Myocyte (in vitro differentiated cells): ENCODE measurements around the gene KMT2B. TPM values are rescaled to one million over a fixed set of nuclear protein-coding genes. Genes with fewer than 3 reads are reported as not detected.
"Not testable (repeated sequence)": the region's sequence is repeated elsewhere in the genome, so short reads cannot be mapped to it uniquely, and the experiment has no call there.

ENCODE experiments used
- DNase-seq: peaks from one replicate; pipeline ENCODE4 v3.0.0-alpha.2; 2012; ENCODE audit warnings: low read depth
- polyA plus RNA-seq: library from polyadenylated mRNA; unstranded; fragments of >200 nt; gene quantifications from one replicate; pipeline ENCODE4 v1.2.1, GENCODE V29; 2012; ENCODE audit warnings: missing spikeins
- total RNA-seq: library from RNA; depleted of rRNA; stranded (reverse); fragments of >200 nt; gene quantifications from 2 replicates; pipeline ENCODE4 v1.2.3, GENCODE V29; 2014

The KMT2B gene, protein sequence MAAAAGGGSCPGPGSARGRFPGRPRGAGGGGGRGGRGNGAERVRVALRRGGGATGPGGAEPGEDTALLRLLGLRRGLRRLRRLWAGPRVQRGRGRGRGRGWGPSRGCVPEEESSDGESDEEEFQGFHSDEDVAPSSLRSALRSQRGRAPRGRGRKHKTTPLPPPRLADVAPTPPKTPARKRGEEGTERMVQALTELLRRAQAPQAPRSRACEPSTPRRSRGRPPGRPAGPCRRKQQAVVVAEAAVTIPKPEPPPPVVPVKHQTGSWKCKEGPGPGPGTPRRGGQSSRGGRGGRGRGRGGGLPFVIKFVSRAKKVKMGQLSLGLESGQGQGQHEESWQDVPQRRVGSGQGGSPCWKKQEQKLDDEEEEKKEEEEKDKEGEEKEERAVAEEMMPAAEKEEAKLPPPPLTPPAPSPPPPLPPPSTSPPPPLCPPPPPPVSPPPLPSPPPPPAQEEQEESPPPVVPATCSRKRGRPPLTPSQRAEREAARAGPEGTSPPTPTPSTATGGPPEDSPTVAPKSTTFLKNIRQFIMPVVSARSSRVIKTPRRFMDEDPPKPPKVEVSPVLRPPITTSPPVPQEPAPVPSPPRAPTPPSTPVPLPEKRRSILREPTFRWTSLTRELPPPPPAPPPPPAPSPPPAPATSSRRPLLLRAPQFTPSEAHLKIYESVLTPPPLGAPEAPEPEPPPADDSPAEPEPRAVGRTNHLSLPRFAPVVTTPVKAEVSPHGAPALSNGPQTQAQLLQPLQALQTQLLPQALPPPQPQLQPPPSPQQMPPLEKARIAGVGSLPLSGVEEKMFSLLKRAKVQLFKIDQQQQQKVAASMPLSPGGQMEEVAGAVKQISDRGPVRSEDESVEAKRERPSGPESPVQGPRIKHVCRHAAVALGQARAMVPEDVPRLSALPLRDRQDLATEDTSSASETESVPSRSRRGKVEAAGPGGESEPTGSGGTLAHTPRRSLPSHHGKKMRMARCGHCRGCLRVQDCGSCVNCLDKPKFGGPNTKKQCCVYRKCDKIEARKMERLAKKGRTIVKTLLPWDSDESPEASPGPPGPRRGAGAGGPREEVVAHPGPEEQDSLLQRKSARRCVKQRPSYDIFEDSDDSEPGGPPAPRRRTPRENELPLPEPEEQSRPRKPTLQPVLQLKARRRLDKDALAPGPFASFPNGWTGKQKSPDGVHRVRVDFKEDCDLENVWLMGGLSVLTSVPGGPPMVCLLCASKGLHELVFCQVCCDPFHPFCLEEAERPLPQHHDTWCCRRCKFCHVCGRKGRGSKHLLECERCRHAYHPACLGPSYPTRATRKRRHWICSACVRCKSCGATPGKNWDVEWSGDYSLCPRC (N-terminal part only)
- 11.1 and 11.2 TPM in 2 replicates for total RNA-seq
- polyA plus RNA-seq, result 18.3 TPM

DNA sequence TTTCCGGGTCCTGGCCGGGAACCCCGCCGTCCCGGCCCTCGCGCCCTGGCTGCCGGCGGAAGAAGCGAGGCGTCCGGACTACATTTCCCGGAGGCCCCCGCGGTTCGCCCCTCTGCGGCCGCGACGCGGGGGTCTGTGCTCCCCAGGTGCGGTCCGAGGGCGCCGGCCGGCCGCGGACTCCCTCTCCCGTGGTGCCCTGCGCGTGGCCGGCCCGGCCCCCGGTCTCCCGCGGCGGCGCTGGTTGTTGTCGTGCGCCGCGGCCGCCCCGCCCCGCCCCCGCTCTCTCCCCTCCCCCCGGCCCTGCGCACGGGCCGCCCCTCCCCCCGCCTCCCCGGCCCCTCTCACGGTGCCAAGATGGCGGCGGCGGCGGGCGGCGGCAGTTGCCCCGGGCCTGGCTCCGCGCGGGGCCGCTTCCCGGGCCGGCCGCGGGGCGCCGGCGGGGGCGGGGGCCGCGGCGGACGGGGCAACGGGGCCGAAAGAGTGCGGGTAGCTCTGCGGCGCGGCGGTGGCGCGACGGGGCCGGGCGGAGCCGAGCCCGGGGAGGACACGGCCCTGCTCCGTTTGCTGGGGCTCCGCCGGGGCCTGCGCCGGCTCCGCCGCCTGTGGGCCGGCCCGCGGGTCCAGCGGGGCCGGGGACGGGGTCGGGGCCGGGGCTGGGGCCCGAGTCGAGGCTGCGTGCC lies at the start of gene KMT2B:
KMT2B (plus strand) TSS at position 339 of the 680 bp plus-strand sequence; CDS start at position 355, 16 bp downstream.
- peak; percentile 96 for DNase-seq

DNA sequence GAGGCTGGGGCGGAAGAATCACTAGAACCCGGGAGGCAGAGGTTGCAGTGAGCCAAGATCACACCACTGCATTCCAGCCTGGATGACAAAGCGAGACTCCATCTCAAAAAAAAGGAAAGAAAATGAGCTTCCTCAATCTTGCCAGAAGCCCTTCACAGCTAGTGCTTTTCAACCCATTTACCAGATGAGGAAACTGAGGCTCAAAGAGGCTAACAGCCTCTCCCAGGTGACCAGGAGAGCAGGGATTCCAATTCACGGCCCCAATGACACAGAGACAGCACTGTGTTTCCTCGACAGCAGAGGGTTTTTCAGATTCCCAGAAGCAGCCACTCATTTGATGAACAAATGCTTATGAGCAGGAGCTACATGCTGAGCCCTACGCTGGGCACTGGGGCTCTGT lies 48.2 kb upstream of the KMT2B start:
- DNase-seq, result no peak

DNA sequence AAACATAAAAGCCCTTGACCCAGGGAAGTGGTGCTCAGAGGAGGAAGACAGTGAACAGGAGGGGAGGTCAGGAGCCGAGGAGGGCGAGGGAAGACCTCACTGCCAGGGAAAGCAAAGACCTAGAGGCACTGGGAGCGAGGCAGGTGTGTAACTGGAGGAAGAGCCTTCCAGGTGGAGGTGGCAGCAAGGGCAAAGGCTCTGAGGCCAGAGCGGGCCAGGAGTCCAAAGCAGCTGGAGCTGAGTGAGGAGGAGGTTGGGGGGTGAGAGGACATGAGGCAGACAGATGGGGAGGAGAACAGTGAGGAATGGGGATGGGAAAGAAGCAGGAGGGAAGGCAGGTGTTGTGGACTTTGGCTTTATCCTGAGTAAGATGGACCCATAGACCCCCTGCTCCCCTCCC lies 47.8 kb upstream of the KMT2B start:
- no peak for DNase-seq

DNA sequence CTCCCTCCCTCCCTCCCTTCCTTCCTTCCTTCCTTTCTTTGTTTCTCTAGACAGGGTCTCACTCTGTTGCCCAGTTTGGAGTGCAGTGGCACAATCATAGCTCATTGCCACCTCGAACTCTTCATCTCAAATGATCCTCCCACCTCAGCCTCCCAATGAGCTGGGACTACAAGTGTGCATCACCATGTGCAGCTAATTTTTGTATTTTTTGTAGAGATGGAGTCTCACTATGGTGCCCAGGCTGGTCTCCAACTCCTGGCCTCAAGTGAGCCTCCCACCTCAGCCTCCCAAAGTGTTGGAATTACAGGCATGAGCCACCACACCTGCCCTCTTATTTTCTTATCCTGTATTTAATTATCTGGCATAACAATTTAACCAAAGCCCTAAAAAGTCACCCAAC lies 47.1 kb upstream of the KMT2B start:
- DNase-seq, result no peak

DNA sequence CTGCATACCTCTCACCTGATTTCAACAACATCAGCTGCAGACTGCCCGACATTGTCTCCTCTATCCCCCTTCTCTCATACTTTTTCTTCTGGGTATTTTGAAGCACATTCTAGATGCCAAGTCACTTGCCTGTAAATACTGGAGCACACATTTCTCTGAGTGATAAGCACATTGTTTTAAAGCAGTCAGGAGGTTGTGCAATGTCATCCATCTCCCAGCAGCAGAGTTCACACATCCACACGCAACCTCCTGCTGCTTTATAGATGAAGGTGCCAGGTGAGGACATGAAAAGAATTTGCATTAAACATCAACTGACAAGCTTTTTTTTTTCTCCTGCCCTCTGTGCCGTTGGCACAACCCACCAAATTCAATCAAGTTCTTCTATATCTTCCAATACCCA lies 46.0 kb upstream of the KMT2B start:
- no peak for DNase-seq

DNA sequence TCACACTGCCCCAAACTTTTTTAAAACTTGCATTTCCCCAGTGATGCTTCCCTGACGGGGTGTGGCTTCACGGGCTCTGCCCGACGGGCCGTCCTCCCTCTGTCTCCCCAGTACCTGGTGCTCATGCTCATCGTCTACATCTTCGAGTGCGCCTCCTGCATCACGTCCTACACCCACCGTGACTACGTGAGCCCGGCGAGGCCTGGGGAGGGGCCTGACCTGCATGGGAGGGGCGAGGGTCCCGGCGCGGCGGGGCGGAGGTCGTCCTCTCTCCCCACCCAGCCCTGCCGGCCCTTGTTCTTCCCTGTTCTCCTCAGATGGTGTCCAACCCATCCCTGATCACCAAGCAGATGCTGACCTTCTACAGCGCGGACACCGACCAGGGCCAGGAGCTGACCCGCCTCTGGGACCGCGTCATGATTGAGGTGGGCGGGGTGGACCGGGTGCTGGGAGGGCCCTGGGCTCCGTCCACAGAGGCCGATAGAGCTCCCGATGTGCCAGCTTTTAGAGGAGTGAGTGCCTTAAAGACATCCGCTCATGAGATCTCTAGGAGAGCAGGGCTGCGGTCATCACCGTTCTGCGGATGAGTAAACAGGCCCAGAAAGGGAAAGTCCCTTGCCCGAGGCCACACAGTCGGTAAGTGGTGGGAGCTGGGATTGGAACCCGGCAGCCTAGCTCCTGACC lies 44.5 kb upstream of the KMT2B start:
- peak; percentile 41 for DNase-seq

DNA sequence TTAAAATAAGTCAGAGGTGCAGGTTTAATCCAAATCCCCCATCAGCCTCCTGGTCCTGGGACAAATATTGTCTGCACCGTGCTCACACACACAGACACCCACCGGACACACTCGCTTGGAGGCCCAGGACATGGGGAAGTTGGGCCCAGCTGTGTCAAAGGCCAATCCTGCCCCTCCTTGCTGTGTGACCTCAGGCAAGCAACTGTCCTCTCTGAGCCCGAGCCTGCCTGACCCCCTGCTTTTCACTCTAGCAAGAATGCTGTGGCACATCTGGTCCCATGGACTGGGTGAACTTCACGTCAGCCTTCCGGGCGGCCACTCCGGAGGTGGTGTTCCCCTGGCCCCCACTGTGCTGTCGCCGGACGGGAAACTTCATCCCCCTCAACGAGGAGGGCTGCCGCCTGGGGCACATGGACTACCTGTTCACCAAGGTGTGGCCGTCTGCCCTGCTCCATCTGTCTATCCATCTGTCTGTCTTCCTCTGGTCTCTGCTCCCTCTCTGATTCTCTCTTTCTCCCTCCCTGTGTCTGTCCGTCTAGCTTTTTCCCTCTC lies 42.1 kb upstream of the KMT2B start:
- no peak for DNase-seq

DNA sequence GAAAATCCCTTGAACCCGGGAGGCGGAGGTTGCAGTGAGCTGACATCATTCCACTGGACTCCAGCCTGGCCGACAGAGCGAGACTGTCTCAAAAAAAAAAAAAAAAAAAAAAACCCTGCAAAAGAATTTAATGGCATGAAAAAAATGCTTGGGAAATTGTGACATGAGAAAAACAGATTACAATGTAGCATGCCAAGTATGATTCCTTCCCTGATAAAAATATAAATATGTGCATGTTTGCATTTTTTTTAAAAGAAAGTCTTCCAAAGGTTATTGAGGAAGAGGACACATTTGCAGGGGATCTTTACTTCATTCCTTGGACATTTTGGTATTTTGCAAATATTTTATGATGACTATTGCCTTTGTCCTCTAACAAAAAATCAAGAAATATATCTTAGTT lies 28.0 kb upstream of the KMT2B start:
- no peak for DNase-seq

DNA sequence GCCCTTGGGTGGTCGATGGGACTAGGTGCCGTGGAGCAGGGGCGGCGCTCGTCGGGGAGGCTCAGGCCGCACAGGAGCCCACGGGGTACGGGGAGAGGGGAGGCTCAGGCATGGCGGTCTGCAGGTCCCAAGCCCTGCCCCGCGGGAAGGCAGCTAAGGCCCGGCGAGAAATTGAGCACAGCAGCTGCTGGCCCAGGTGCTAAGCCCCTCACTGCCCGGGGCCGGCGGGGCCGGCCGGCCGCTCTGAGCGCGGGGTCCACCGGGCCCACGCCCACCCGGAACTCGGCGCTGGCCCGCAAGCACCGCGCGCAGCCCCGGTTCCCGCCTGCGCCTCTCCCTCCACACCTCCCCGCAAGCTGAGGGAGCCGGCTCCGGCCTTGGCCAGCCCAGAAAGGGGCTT lies 26.7 kb upstream of the KMT2B start:
- DNase-seq, result not testable (repeated sequence)

DNA sequence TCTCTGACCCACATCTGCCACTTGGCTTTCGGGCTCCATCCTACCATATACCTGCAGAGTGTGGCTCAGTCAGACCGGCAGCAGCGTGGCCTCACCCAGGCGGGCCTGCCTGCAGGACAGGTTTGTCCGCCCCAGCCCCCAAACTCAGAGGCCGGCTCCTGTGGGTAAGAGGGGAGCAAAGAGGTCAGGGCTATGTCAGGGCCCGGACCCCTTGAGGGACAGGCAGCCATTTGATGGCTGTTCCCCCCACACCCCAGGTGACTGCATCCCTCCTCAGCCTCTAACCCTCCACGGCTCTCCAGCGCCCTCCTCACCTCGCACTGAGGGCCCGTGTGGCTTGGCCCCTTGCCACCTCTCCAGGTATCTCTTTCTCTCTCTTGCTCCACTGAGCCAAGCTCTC lies 25.8 kb upstream of the KMT2B start:
- DNase-seq, result no peak

DNA sequence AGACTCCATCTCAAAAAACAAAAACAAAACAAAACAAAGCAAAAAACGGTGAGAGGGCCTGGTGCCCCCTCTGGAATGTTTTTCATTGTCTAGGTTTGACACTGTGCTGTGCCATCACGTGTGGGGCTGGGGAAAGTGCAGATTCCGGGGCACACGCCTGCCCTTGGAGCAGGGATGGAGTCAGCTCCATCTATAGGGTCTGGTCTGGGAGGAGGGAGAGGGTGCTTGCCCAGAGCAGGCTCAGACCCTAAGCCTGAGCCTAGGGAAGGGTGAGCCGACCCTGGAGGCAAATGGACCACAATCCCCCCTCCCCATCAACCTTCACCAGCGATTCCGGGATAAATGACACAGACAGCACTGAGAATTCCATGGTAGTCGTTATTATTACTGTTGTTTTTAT lies 24.4 kb upstream of the KMT2B start:
- DNase-seq, result no peak

DNA sequence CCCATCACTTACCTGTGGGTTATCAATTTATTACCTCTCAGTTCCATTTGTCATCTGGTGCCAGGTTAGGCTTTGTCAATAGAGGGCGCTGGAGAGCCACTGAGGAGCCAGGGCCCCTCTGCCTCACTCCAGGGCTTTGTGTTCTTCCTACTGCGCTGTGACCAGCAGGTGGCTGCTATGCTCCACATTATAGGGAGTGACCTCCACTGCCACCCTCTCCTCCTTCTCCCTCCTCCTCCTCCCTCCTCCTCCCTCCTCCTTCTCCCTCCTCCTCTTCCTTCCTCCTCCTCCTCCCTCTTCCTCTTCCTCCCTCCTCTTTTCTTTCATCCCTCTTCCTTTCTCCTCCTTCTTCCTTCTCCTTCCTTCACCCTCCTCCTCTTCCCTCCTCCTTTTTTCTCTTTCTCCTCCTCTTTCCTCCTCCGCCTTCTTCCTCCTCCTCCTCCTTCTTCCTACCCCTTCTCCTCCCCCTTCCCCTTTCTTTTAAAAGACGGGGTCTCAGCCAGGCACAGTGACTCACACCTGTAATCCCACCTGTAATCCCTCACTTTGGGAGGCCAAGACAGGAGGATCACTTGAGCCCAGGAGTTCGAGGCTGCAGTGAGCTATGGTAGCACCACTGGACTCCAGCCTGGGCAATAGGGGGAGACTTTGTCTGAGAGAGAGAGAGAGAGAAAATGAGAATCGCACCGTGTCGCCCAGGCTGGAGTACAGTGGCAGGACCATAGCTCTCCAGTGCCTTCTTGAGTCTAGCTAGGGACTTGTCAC lies 23.8 kb upstream of the KMT2B start:
- DNase-seq, result peak; percentile 86

DNA sequence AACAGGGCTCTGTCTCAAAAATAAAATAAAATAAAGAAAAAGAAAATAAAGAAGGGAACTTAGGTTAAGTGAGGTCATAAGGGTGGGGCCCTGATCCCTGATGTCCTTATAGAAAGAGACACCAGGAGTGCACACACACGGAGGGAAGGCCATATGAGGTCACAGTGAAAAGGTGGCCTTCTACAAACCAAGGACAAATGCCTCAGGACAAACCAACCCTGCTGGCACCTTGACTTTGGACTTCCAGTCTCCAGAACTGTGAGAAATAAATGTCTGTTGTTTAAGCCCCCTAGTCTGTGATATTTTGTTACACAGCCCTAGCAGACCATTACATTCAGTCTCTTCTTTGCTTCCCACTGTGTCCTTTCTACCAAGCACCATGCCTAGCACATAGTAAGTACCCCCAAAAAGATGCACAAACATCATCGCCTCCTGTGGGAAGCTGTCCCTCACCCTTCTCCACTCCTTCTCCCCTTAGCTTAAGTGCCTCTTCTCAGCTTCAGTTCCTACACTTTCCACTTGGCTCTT lies 21.8 kb upstream of the KMT2B start:
- no peak for DNase-seq

DNA sequence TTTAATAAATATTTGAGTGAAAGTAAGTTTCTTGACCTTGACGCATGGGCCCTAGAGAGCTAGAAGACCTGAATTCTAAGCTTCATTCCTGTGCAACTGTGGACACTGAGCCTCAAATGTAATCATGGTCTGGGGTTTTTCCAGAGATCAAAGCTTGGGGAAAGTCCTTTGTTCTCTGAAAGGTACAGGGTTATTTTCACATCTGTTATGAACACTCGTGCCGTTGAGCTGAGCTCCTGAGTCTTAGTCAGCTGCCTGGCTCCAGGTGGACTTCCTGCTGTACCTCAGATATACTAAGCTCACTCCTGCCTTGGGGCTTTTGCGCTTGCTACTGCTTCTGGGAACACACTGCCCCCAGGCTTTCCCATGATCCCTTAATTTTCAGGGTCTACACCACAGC lies 21.0 kb upstream of the KMT2B start:
- DNase-seq, result no peak

DNA sequence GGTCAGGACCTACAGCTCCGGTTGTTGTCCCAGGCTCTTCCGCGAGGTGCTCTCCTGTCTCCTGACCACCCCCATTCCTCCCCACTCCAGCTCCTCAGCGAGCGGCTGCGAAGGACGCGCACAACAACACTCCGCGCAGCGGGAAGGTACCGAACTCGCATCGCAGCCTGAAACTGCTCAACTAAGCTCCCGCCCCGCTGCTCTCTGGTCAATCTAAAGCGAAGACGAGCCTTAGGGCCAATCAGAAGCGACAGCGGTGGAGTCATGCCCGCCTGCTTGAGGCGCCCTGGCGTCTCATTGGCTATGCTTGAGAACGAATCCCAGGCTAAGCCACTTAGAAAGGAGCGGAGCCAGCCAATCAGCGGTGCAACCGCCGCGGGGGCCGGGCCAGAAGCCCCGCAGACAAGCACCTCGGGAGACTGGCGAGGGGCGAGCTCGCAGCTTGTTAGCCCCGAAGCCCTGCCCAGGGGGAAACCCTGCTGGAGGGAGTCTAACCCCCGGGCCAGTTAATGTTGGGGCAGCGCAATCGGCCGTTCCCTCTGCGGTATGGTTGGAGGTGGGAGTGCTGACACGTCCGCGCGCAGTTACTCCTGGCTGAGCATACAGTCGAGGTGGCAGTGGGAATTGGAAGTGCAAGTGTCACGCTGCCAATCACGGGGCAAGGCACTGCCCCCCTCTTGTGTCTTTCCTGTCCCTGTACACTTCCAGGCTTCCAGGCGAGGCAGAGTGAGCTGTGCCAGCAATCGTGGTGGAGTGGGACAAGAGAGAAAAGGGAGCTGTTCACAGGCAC lies 15.4 kb upstream of the KMT2B start:
- peak; percentile 99 for DNase-seq

DNA sequence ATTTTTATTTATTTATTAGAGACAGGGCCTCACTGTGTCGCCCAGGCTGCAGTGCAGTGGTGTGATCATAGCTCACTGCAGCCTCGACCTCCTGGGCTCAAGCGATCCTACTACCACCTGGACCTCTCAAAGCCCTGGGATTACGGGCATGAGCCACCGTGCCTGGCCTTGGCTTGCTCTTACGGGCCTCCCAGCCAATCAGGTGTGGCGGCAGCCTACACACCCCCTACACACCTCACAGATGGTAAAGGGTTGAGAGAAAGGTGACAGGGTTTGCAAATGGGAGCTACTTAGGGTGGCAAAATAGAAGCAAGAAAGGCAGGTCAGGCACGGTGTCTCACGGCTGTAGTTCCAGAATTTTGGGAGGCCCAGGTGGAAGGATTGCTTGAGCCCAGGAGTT lies 14.5 kb upstream of the KMT2B start:
- no peak for DNase-seq

DNA sequence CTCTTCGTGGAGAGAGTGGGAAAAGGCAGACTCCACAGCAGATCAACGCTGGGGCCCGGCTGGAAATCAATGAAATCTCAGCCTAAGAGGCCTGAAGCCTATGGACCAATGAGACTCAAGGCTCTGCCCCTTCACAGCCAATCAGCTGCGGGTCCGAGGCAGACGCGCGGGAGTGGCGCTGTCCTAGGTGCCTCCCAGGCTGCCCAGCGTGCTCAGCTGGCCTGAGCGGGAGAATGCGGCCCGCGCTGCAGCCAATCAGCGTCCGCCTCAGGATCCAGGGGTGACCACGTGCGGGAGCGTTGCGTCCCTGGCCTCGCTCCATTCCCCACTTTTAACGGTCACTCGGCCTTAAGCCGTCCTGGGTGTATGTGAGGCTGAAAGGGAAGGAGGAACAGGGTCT lies 13.6 kb upstream of the KMT2B start, which contains the start of gene ZBTB32:
ZBTB32 (plus strand) TSS at position 341 of the 400 bp plus-strand sequence. CDS start 10,069 bp downstream, outside the sequence.
- DNase-seq, result no peak

DNA sequence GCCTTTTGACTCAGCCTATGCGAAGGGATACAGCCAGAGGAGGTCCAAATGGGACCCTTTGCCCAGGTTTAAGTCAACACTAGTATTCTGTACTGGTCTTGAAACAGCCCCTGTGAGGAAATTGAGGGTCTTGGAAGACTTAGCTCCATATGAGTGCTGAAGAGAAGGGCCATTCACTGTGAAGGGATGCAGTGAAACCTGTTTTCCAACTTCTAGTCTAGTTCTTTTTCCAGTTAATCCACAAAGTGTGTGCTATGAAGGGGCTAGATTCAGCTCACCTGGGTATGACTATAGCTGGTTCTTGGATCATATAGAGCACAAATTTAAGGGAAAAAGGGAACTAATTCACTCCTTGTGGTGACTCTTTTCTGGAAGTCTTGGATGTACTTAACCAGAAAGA lies 9.4 kb upstream of the KMT2B start:
- DNase-seq, result no peak
